Caki2 (cell line): ENCODE data around the gene AQP9. TPM values are rescaled to one million over a fixed set of nuclear protein-coding genes. Genes with fewer than 3 reads are reported as not detected.
A peak's percentile ranks its signal among the peaks of the same experiment; 100 is the strongest.

ENCODE experiments used
- DNase-seq: peaks from one replicate; pipeline ENCODE4 v3.0.0-alpha.2; 2015; ENCODE audit warnings: low read depth
- in situ Hi-C: cut with HindIII; loops from 2 replicates; pipeline ENCODE4 v1.10.0; 2016; ENCODE audit warnings: low sequenced_read_pairs, low pct_unique_long_range_greater_than_20kb, mixed read lengths
- total RNA-seq: library from RNA; depleted of rRNA; stranded (reverse); fragments of >200 nt; shearing (Covaris generic); gene quantifications from 2 replicates; pipeline ENCODE4 v1.2.3, GENCODE V29; 2014; ENCODE audit warnings: low replicate concordance

The AQP9 gene
- total RNA-seq, 1 experiment from 2014 or later: not detected

DNA sequence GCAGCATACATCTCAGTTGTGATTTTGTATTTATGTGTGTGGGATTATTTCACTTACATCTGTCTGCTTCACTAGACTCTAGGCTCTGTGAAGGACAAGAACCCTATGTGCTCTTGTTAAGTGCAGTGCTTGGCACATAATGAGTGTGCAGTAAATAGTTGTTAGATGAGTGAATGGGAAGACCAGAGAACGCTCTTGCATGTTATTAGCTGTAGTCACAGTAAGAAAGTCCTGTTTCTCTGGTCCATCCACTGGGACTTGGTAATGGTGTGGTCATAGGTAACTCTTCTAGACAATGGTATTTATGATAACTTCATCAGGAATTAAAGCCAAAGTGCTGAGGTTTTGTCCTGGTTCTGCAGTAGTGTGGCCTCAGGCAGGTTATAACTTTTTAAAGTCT lies 1.4 kb upstream of the AQP9 start:
- no peak for DNase-seq
- in situ Hi-C loops: no loop called here

DNA sequence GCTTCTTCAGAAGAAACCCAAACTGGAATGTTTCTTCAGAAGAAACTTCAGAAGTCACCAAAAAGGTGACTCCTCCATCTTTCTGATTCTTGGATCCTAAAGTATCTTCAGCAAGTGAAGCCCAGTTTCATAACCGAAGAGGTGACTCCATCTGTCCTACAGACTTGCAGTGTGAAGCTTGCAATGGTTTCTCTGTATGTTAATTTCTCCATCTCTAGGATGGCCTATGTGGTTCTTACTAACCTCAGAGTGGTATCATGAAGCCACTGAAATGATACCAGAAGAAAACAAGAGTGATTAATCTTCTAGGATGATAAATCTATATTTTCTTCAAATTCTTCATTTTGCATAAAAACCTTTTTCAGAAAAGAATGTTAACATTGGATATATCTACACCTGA lies 495 bp upstream of the AQP9 start:
- in situ Hi-C loops: no loop called here
- no peak for DNase-seq

DNA sequence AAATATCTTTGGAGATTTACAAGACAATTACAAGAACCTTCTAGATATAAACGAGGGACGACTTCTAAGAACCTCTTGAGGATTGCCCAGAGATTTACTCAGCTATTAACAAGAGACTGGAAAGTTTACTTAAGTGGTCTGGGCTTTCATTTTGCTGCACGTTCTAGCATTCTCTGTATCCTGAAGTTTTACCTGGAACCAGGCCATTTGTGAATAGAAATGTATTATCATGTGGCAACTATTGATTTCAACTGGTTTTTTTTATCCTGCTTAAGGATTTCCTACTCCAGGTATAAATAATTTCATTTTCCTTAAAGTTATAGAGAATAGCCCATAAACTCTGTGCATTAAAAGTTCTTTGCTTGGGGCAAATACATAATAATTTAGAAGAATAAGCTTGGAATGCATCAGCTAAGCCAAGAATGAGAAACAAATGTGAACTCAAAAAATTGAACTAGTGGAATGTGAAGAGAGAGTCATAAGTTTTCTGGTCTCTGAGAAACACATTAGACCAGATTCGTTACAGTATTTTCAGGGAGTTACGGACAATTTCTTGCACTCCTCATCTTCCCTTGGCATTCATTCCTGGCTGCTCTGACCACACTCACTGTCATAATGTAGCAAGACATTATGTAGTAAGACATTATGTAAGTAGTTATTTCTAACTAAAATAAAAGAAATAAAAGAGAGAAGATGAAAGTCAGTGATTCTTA lies 1.3 kb downstream of the AQP9 start:
- in situ Hi-C loops: no loop called here
- DNase-seq: no peak

DNA sequence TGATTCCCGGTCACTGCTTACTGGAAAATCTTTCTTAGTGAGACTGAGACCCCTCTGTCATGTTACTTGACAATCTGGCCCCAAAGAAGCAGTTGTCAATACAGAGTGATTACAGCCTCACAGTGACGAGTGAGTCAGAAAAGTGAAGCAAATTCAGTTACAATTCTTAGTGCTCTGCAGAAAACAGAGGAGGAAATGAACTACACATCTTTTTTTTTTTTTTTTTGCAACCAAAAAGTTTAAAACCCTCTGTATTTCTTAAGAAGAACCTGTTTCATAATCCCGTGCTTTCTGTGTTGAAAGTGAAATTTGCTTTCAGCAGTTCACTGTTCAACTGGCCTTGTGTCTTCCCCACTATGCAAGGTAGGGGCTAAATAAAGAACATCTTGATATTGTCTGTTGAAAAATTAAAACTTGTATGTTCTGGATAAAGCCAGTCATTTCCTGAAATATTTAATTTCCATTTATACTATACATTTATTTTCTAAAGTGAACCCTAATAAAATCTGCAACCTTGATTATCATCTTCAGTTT lies 1.9 kb downstream of the AQP9 start:
- in situ Hi-C loops: no loop called here
- DNase-seq: no peak

DNA sequence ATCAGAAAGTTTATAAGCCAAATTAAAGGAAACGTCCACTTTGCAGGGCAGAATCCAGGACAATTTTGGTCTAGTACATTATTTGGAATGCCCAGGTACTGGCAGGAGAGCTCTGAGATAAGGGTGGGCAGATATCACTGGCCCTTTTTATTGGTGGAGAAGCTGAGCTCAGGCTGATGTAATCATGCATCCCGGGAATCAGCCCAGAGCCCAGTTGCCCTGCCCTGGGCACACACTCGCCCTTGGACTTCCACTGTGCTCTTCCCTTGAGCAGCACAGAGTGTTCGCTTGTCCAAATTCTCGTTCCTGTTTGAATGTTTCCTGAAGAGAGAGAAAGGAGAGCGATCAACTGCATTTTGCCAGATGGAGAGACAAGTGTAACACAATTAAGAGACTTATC lies 3.7 kb downstream of the AQP9 start:
- in situ Hi-C loops: no loop called here
- no peak for DNase-seq

DNA sequence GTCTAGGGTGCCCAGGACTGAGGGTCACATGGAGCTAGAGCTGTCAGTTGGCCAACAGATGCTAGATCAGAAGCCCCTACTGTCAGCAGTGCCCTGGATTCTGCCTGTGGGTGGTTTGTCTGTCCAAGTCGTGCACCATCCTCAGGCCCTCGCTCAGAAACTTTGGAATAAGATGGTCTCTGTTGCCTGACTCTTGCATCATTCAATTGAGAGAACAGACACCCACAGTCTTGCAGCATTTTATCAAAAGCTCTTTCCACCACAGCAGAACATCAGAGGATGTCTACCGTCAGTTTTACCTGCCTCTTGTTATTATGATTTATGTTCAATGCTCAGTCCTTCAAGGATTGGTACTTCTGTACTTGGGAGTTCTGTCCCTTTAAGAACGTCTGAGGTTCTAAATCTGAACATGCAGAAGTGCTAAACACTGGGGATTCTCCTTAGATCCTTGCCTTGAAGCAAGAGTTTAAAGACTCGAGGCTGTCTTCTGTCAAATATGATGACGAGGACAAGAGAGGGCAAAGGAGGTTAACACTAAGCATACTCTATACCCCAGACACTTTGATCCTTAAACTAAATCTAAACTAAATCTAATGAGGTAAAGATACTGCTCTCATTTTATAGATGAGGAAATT lies 4.8 kb downstream of the AQP9 start:
- in situ Hi-C loops: no loop called here
- DNase-seq: no peak

DNA sequence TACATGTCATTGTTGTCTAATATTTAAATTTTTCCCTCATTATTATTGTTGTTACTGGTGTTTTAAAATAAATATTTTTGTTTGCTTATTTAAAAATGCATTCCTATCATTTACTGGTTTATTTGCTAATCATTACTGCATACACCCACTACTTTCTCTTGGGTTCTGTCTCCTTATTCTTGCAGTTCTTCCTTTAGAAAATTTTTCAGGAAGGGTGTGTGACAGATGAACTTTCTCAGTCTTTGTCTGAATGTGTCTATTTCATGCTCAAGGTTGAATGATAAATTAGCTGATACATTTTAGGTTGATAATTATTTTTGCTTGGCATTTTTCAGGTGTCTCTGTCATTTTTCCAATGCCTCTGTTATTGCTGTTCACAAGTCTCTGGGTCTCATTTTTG lies 7.4 kb downstream of the AQP9 start:
- in situ Hi-C loops: no loop called here
- no peak for DNase-seq

DNA sequence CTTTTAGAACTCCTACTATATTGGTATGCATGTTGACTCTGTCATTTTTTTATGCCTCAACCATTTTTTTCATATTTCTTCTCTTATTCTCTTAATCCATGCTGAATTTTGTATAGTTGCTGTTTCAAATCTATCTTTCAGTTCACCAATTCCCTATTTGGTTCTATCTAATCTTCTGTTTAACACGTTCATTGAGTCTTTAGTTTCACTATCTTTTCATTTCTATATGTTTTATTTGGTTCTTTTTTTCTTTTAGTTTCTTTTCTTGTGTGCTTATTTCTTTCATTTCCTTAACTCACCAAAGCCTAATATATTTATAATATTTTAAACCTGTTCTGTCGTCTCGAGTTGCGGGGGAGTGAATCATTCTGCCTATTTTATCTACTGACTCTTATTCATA lies 8.0 kb downstream of the AQP9 start:
- DNase-seq: no peak
- in situ Hi-C loops: no loop called here

DNA sequence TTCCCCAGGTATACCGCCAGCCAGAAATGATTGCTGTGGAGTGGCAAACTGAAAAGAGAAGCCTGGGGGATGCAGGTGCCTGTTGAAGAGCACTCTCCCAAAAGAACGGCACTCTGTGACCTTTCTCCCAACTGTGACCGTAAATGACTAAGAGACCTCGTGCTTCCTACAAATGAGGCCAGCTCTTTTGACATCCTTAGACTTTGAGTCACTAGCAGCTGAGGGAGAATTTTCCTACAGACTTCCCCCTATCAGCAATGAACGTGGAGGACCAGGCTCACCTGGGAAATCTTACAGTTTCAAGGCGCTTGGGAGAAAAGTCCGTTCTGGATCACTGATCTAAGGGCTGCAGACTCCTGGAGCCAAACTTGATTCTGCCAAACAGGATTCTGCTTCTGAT lies 8.6 kb downstream of the AQP9 start:
- no peak for DNase-seq
- in situ Hi-C loops: no loop called here

DNA sequence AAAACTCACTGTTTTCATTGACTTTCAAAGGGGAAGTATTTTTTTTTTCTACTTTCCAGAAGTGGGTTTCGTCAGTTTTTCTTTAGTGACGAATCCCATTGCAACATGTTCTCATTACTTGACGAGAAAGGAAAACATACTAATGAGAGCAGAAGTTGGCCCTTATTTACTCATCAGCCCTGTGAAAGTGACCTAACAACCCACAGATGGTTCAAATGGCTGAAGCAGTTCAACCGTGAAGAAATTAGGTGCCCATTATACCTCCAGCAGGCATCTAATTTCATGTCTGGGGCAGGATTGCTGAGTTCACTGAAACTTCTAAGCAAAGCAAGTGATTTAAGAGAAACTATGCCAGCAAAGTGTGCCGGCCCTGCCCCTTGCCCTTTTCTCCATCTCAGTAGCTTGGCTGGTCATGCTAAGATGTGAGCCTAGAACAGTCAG lies 9.0 kb downstream of the AQP9 start:
- peak; percentile 88 for DNase-seq
- in situ Hi-C loops: no loop called here

DNA sequence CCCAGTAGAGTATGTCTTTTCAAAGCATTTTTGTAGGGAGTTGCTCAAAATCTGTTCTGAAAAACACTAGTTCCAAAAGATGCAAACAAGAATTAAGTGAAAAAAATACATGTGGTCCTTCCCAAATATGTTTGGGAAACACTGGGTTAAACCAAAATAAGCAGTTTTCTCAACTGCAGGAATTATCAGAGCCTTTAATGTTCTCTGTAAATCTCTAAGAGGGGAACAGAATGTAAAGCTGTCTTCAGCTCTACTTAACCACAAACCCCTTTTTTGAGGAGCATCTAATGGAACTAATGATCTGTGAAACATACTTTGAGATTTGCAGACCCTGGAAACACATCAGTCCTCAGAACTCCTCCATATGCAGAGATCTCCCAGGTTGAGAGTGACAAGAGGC lies 9.9 kb downstream of the AQP9 start:
- DNase-seq: no peak
- in situ Hi-C loops: no loop called here

DNA sequence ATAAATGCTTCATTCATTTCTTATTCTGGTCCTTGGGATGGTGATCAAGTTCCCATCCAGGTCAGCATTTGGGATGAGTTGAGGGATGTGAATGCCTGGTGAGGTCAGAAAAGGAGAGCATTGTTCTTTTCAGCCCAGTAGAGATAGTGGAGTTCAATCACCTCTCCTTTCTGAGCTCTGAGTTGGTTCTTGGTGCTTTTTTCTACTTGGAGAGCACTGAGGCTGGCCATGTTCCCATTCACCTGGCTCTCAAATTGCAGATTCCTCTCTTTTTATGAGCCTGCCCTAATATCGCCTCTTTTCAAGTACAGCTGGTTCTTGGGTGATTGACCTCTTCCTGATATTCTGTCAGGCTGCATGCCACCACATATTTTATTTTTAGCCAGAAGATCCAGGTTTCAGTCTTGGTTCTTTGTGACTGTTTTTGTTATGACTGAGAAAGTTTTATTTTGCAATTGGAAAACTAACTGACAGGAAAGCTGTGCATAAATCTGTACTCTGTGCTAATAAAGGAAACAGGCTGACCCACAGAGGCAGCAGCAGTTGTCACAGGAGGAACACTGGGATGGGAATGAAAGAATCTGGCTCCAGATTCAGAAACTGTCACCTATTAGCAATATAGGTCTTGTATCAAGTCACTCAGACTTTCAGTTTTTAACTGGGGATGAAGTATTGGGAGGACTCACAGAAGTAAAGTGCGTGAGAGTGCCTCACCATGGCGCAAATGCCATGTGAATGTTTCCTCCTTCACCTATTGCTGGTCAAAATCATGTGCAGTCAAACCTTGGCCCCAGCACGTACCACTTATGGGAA lies 10.7 kb downstream of the AQP9 start:
- DNase-seq: no peak
- in situ Hi-C loops: no loop called here

DNA sequence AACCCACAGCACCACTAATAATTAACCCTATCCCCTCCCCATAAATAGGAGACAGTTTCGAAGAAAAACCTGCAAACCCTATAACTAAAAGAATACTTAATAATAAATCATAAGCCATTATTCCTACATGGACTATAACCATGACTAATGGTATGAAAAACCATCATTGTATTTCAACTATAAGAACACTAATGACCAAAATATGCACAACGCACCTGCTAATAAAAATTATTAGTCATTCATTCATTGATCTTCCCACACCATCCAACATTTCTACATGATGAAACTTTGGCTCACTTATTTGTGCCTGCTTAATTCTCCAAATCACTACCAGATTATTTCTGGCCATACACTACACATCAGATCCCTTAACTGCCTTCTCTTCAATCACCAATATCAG lies 16.6 kb downstream of the AQP9 start:
- in situ Hi-C loops: no loop called here

DNA sequence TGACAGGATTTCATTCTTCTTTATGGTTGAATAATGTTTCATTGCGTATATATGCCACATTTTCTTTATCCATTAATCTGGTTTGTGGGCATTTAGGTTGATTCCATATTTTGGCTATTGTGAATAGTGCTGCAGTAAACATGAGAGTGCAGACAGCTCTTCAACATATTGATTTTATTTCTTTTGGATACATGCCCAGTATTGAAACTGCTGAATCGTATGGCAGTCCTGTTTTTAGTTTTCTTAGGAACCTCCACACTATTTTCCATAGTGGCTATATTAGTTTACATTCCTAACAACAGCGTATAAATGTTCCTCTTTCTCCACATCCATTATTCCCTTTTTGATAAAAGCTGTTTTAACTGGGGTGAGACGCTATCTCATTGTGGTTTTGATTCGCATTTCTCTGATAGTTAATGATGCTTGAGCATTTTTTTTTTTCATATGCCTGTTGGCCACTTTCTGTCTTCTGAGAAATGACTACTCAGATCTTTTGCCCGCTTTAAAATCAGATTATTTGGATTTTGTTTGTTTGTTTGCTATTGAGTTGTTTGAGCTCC lies 21.7 kb downstream of the AQP9 start:
- in situ Hi-C loops: no loop called here
- no peak for DNase-seq

More for the DNA sequence above, 16.6 kb downstream of the AQP9 start:
- no peak for DNase-seq

DNA sequence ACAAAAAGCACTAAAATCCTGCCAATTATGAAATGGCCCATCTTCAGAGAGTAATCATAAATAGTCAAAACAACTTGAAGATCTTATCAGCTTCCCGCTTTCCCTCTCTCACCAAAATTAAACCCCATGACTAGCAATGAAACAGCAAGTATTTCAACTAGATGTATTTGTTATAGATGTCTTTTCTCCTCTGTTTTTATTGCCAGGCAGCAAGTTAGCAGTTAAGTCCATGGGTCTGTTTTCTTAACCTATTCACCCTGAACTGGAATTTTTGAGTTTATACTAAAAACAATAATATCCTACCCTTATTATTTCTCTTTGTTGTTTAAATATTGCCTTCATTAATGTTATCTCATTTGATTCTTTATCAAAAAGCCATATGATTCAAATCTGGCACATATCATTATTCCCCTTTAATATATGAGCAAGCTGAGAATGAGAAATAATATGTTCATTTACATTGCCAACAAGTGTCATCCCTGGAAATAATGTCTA lies 23.3 kb downstream of the AQP9 start:
- peak; percentile 12 for DNase-seq
- in situ Hi-C loops: no loop called here

DNA sequence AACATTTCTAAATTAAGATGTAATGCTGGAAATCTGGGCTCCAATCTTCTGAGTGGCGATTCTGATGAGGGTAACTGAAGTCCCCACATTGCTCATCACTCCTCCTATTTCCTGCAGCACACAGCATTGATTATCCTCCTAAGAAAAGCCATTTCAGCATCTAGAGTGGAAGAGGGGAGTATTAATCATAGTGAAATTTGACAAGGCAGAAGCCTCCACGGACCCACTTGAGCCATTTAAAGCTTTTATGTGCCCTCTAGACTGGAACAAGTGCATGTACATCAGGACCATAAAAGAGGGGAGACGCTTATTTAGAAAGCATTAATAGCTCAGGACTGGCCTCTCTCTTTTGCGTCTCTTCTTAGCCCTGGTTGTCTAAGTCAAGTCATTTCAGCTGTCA lies 25.8 kb downstream of the AQP9 start:
- in situ Hi-C loops: no loop called here
- DNase-seq: no peak

DNA sequence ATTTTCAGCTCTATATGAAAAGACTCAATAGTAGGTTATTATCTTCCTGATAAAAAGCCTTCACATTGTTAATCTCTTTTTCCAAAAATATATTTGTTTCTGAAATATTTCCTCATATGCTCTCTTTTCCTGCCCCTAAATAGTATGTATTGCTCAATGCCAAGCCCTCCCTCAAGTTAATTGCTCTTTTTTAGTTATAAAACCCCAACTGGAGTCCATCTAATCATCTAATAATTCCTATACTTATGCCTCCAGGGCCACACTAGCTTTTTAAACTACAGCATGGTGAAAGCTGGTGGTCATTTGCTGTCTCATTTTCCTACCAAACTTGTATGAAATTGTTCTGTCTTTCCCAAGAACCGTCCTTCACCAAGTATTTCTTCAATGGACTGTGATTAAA lies 26.7 kb downstream of the AQP9 start:
- in situ Hi-C loops: no loop called here
- DNase-seq: no peak

DNA sequence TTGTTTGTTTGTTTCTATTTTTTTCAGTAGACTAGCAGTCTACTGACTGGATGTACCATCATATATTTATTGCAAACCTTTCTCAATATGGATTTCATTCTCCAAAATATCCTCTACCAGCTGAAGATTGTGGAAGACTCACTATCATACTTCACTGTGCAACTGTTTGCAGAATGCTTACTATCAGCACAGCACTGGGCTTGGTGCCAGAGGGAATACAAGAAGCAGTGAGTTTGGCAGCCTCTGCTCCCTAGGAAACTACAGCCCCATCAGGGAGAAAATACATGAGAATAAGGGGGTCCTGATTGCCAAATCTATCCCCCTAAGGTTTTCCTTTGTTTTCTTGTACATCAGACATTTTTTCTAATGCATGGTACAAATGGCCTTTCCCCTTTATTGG lies 27.5 kb downstream of the AQP9 start:
- no peak for DNase-seq

More for the DNA sequence above, 27.5 kb downstream of the AQP9 start:
- in situ Hi-C loops: no loop called here
